NCI-H1417 treated with DMSO at 0.1 percent for 48 hours (cell line): Measurements from ENCODE around the gene ATAD2B.
"Not testable (repeated sequence)": the region's sequence is repeated elsewhere in the genome, so short reads cannot be mapped to it uniquely, and the experiment has no call there.

ENCODE experiments used
- DNase-seq: peaks from one replicate; lab custom pipeline; 2025; lab: John Stamatoyannopoulos, UW

The ATAD2B gene

GRCh38 chr2:23745068-23745725 is 181.7 kb downstream of the ATAD2B start:
- DNase-seq = no peak

GRCh38 chr2:23736783-23737182 is 190.1 kb downstream of the ATAD2B start:
- not testable (repeated sequence) for DNase-seq

DNA sequence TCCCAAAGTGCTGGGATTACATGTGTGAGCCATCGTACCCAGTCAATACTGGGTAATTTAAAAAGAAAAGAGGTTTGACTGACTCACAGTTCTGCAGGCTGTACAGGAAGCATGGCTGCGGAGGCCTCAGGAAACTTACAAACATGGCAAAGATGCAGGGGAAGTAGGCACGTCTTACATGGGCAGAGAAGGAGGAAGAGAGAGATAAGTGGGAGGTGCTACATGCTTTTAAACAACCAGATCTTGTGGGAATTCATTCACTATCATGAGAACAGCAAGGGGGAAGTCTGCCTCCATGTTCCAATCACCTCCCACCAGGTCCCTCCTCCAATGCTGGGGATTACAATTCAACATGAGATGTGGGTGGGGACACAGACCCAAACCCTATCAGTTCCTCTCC is 192.5 kb downstream of the ATAD2B start:
- DNase-seq = no peak

- DNase-seq = not testable (repeated sequence)
Measured at GRCh38 chr2:23723029-23723428, 203.9 kb downstream of the ATAD2B start.

GRCh38 chr2:23722255-23722654 is 204.7 kb downstream of the ATAD2B start:
- DNase-seq = no peak

GRCh38 chr2:23721454-23721826 is 205.5 kb downstream of the ATAD2B start:
- DNase-seq = no peak

DNA sequence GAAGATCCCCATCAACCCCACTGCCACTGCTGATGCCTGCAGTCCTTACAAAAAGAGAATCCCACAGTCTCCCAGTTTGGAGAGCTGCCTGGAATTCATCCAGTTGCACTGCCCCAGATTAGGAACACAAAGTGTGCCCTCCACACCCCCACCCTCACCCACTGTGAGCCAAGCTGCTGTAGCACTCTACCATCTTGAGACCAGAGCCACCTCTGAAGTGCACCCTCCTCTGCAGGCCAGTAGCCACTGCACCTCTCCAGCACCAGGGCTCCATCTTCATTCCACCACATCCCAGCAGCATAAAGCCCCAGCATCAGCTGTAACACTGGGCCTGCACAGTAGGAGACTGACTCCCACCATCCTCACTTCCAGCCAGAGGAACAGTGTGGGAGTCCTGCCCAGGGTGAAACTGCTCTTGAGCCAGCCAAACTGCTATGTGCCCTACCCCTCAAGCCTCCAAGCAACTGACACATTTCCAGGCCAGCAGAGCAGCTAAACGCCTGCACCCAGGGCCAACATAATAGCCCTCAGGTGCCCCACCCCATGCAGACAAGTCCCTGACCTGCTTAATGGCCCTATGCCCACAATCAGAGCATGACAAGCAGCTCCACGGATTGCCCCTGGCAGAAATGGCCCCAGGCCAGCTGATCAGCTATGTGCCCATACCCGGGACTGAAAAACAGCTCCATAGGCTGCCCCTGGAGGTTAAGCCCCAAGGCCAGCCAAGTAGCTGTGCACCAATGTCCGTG is 206.0 kb downstream of the ATAD2B start:
- DNase-seq = no peak

DNA sequence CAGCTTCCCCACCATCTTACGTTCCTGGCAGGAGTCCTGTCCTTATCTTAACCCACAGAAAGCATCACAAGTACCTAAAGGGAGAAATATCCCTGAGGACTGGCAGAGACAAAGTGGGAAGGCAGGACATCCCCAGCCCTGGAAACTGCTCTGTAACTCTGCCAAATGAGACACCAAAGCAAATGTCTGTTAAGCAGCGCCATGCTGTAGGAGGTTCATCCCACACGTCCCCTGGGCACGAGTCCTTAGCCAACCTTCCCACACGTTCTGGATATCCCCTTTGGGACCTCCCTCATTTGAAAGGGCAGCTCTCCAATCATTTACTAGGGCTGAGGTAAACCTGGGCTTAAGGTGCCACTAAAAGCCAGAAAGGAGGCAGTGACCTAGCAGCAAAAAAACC is 207.2 kb downstream of the ATAD2B start:
- no peak for DNase-seq

DNA sequence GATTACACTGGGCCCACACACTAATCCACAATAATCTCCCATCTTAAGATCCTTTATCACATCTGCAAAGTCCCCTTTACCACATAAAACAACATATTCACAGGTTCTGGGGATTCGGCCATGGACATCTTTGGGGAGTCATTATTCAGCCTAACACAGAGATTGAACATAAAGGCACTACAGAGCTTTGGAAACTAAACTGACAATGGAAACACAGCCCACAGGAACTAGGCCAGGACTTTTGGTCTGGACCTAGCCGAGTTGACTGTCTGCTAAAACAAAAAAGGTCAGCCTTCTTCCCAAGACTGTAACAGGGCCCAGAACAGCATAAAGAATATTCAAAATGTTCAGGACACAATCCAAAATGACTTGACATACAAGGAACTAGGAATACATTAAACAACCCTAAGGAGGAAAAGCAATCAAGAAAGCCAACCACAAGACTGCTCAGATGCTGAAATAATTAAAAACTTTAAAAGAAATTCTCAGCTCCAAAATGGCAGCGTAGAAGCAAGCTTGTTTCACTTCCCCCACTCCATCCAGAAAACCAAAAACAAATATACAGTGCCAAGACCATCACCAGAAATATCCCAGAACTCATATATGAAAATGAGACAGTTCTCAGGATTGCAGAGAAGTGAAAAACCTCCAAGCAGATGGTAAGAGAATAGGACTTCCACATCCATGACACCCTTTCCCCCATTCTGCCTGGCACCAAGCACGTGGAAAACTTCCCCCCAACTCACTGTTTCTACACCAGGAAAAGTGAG is 207.8 kb downstream of the ATAD2B start:
- DNase-seq = no peak

DNA sequence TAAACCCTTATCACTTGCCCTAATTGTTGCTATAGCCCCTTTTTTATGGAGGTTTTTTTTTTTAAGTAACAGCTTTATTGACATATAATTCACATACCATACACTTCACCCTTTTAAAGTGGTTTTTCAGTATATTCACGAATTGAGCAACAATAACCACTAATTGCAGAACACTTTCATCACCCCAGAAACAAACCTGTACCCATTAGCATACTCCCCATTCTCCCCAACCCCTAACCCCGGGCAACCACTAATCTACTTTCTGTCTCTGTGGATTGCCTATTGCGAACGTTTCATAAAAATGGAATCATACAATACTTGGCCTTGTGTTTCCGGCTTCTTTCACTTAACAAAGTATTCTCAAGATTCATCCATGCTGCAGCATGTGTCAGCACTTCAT is 213.6 kb downstream of the ATAD2B start:
- DNase-seq = no peak

GRCh38 chr2:23712756-23713151 is 214.2 kb downstream of the ATAD2B start:
- no peak for DNase-seq

- DNase-seq = no peak
Measured at GRCh38 chr2:23711979-23712755, 214.8 kb downstream of the ATAD2B start.

- no peak for DNase-seq
Measured at GRCh38 chr2:23709311-23709710, 217.6 kb downstream of the ATAD2B start.

GRCh38 chr2:23708771-23709170 is 218.2 kb downstream of the ATAD2B start:
- DNase-seq = no peak

DNA sequence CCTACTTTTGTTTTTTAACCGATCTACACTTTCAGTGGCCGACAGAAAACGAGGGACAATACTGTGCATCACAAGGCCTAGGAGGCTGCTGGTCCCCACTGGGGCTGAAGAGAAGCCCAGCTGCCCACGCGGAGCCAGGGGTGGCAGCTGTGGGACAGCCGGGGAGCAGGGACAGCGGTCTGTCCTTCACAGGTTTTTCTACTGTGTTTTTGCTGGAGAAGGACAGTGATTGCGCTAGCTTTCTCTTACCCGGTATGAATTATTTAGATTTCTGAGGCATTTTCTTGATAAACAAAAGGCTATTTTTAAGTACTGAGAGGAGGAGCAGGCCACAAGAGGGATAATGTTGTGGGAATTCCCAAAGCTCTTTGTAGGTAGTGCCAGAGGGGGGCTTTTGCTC is 219.8 kb downstream of the ATAD2B start:
- DNase-seq = no peak

DNA sequence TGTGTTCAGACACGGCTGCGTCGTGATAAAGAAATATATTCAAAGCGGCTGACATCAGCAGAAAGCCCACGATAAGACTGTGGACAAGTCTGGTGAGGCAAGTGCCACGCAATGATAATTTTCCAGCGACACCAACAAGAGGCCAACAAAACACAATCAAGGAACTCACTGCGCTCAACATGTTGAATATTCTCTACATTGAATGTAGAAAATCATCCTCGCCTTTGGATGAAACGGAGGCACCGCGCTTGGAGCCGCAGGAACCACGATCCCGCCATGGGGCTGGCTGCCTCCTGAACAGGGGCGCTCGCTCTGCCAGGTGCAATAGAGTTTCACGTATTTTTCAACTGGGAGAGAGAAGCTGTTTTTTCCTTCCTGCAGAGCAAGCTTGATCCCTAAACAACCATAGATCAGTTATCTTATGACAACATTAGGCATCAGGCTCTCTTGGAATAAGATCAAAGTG is 220.3 kb downstream of the ATAD2B start:
- no peak for DNase-seq

DNA sequence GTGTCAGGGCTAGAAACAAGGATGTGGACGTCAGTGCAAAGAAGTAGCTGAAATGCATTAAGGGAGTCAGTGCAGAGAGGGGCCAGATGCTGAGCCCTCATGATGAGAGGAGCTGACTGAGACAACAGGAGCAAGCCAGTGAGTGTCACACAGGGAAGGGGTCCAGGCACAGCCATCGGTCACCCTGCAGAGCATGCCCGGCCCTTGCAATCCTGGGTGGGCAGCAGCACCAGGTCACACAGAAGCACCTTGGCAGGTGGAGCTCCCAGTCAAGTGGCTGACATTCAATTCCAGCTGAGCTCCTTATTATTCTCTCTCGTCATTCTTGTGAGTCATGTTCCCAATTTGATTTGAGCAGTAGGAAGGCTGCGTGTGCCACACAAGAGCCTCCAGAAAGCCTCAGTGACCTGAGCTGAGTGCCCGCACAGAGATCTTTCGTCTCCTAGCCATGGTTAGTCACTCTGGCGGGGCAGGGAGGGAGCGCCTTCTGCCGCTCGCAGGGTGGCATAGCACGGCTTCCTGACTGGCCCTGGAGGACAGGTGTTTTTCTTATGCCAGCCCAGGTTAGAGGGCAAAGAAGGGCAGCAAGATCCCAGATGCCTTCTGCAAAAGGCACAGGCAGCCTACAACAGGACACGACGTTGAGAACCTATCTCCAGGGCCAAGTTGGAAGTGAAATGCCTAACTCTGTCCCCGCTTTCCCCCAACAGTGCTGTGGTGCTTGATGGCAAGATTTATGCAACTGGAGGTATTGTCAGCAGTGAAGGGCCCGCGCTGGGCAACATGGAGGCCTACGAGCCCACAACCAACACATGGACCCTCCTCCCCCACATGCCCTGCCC is 220.9 kb downstream of the ATAD2B start:
- DNase-seq = no peak

GRCh38 chr2:23703583-23704385 is 223.1 kb downstream of the ATAD2B start:
- no peak for DNase-seq

- DNase-seq = no peak
Measured at GRCh38 chr2:23703037-23703582, 223.8 kb downstream of the ATAD2B start.

DNA sequence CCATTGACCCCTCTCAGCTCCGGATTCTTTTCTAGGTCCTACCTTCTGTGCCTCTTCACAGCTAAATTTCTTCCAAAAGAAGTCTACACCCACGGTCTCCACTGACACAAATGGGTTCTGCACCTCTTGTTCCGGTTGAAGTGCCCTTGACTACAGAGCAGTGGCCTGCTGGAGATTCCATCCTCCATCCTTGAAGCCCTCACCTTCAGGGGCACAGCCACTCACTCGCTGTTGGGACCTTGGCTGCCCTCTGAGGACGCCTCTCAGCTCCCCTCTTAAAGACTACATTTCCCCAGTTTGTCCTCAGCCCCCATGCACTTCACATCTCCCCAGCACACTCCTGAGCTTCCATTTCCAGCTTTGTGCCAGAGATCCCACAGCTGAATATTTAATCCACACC is 226.3 kb downstream of the ATAD2B start:
- DNase-seq = no peak
